ENCODE results near the gene IGIP. TPM values are rescaled to one million over a fixed set of nuclear protein-coding genes. Genes with fewer than 3 reads are reported as not detected.
A peak's percentile ranks its signal among the peaks of the same experiment; 100 is the strongest.

The IGIP gene
- total and polyA plus RNA-seq, 2 of the 8 experiments (the other 6 are each of a cell fraction or from before 2014, with no cell fraction given): 0.32 to 0.69 TPM

DNA sequence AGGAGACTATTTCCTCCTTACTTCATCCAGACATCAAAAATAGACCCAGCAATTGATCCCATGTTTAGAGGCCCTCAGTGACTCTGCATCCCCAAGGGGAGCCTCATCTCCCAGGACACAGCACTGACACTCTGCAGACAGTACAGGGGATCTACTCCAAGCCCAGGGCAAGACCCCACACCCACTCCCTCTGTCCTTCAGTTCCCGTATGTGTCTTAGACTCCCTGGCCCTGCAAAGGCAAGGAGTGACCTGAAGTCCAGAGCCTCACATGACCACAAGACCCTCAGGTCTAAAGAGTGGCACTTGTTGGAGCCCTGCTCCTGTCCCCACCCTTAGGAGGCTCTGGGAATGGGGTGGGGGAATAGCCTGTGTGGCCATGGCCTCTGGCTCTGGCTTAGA is 21.7 kb downstream of the IGIP start:
- H4K20me1 ChIP-seq (replicated peaks in 1 of 2; ENCODE audit: control insufficient read depth in 1 of 2, insufficient read depth in 2 of 2, low read length in 2 of 2): peaks cover 0 to 4% of the 10 kb centered on the region in 2 experiments
- no peaks in the 10 kb centered on the region for H3K9me3 ChIP-seq (ENCODE audit: insufficient read depth in 2 of 2, low read depth in 1 of 2, low read length in 1 of 2)
- H3K27ac ChIP-seq (ENCODE audit: low read depth, low read length): no peak overlapping the region
- no peak overlapping the region for H4K91ac ChIP-seq (replicated peaks; ENCODE audit: insufficient read length, low read length)
- no peak overlapping the region for H3K4me2 ChIP-seq (ENCODE audit: insufficient read depth in 1 of 2, low read depth in 2 of 2, low read length in 2 of 2)
- H3K27me3 ChIP-seq (replicated peaks in 1 of 4; ENCODE audit: control insufficient read depth in 3 of 4, extremely low read depth in 1 of 4, insufficient read depth in 3 of 4, low read length in 3 of 4): peaks cover 25 to 54% (median 41%) of the 10 kb centered on the region in 4 experiments
- peaks cover 0 to 15% (median 5%) of the 10 kb centered on the region in 4 experiments; a peak in 5 of 7 replicates for H3K4me1 ChIP-seq (replicated peaks in 1 of 4; ENCODE audit: control insufficient read depth in 3 of 4, insufficient read depth in 4 of 4, low read length in 3 of 4)
- no peak overlapping the region for H2BK15ac ChIP-seq (ENCODE audit: low read length)
- H2BK20ac ChIP-seq (ENCODE audit: low read length): no peak overlapping the region
- no peak overlapping the region for H2BK120ac ChIP-seq (replicated peaks; ENCODE audit: low read depth, low read length)
- no peak overlapping the region for H3K56ac ChIP-seq (replicated peaks; ENCODE audit: insufficient read length, low read depth, low read length)
- H3K79me1 ChIP-seq (ENCODE audit: low read depth, low read length): no peaks in the 10 kb centered on the region
- DNase-seq (ENCODE audit: low read depth in 1 of 2, low spot score in 2 of 2) (peak in 1 of 2 experiments; percentile 33), FAIRE-seq (no peak)
- H3K36me3 ChIP-seq (ENCODE audit: control insufficient read depth in 2 of 4, insufficient read depth in 4 of 4, low read length in 3 of 4): no peaks in the 10 kb centered on the region
- no peak overlapping the region for H3K14ac ChIP-seq (ENCODE audit: insufficient read length)
- H3K9ac ChIP-seq (replicated peaks in 1 of 4; ENCODE audit: extremely low read depth in 1 of 4, low read depth in 3 of 4, low read length in 3 of 4): no peak overlapping the region
- no peak overlapping the region for H2AFZ ChIP-seq (ENCODE audit: low read length)
- peaks cover 5% of the 10 kb centered on the region; the same call in 1 of the 2 replicates for H3K23me2 ChIP-seq (ENCODE audit: low read depth, low read length)
- H3K79me2 ChIP-seq (ENCODE audit: control insufficient read depth in 1 of 2, insufficient read depth in 2 of 2, low read length in 2 of 2): no peaks in the 10 kb centered on the region
- no peak overlapping the region for H2BK5ac ChIP-seq (ENCODE audit: low read depth, low read length)
- H4K8ac ChIP-seq (ENCODE audit: extremely low read depth, insufficient read depth, low read length): no peak overlapping the region
- H2AK5ac ChIP-seq (ENCODE audit: low read depth, low read length): no peak overlapping the region
- H3K4me3 ChIP-seq (ENCODE audit: extremely low read depth in 1 of 4, insufficient read depth in 2 of 4, low read depth in 3 of 4, low read length in 4 of 4): no peak overlapping the region
- 85% methylated on average over 1 of the region's 1 CpG; no CpG with 5 or more reads in 1 of the 2 experiments for WGBS, 2 experiments (ENCODE audit: extremely low coverage in 1 of 2, insufficient coverage in 1 of 2, insufficient read length in 1 of 2, insufficient replicate concordance in 2 of 2, low coverage in 1 of 2, low lambda C conversion rate in 2 of 2, missing lambda C conversion rate in 1 of 2)
- H2BK12ac ChIP-seq (ENCODE audit: low read depth, low read length): 0 out of 2 replicates have a peak overlapping the region, but pooled peaks have one; percentile 39
- no peak overlapping the region for H4K5ac ChIP-seq (ENCODE audit: insufficient read length, low read depth, low read length)
- no peak overlapping the region for H3K4ac ChIP-seq (replicated peaks; ENCODE audit: insufficient read length, low read depth, low read length)
- no peak overlapping the region for H3K18ac ChIP-seq (ENCODE audit: extremely low read depth, low read length)
- POLR2A ChIA-PET (ENCODE audit: partially characterized antibody): interaction anchor here (1.4 kb wide), 1 partner anchor 8 kb away, joined by 4 read pairs; no protein-coding TSS in a partner anchor
- no peak overlapping the region for H3K23ac ChIP-seq (ENCODE audit: insufficient read length)
- CTCF ChIA-PET (ENCODE audit: partially characterized antibody): interaction anchor here (1.9 to 9.9 kb wide), 5 partner anchors 8 to 179 kb away, joined by 7 to 118 read pairs (median 91); partner anchors contain the start of gene PURA

All from H1 (cell line).